Activated T-cell treated with anti-CD3 and anti-CD28 coated beads, Interleukin-2, amount 50 U/mL, for 4 hours (primary cell): ENCODE measurements around the gene GRM1. TPM values are rescaled to one million over a fixed set of nuclear protein-coding genes. Genes with fewer than 3 reads are reported as not detected.

Experiments
- ATAC-seq, 2 donors: fragments of 200-7000 bp; cut with Tn5 transposase; one replicate each; pipeline ENCODE4 v1.10.0; 2021
- DNase-seq: peaks from one replicate; pipeline ENCODE4 v3.0.0-alpha.2; 2020
- H3K27me3 Mint-ChIP-seq: one replicate; pipeline ENCODE4 v1.8.0; 2021; ENCODE audit warnings: low read depth, mixed read lengths
- H3K36me3 Mint-ChIP-seq: one replicate; pipeline ENCODE4 v1.8.0; 2022; ENCODE audit warnings: mixed read lengths; ENCODE audit not compliant: insufficient read depth
- H3K4me1 Mint-ChIP-seq: one replicate; pipeline ENCODE4 v1.8.0; 2021; ENCODE audit warnings: low read depth, mixed read lengths
- H3K4me3 Mint-ChIP-seq: one replicate; pipeline ENCODE4 v1.8.0; 2021; ENCODE audit warnings: mild to moderate bottlenecking, moderate library complexity, mixed read lengths
- H3K9me3 Mint-ChIP-seq: one replicate; pipeline ENCODE4 v1.8.0; 2021; ENCODE audit warnings: mixed read lengths
- total RNA-seq, 3 donors: library from RNA; stranded (reverse); gene quantifications; one replicate each; pipeline ENCODE4 v1.2.1, GENCODE V29; 2021

GRM1 gene
- total RNA-seq, 3 donors from 2014 or later = not detected

GRCh38 chr6:146065690-146066089 is 36.8 kb downstream of the GRM1 start:
- Mint-ChIP-seq H3K9me3 (no peaks in the 10 kb centered on the region), H3K27me3 (peaks cover 3% of the 10 kb centered on the region), H3K4me1 (no peaks in the 10 kb centered on the region), H3K4me3 (no peak overlapping the region), H3K36me3 (no peaks in the 10 kb centered on the region)
- DNase-seq (no peak), ATAC-seq (no peak)

- no peak for ATAC-seq
- DNase-seq = no peak
- no peaks in the 10 kb centered on the region for H3K36me3 Mint-ChIP-seq
- H3K9me3 Mint-ChIP-seq = no peaks in the 10 kb centered on the region
- H3K27me3 Mint-ChIP-seq = peaks cover 3% of the 10 kb centered on the region
- no peak overlapping the region for H3K4me3 Mint-ChIP-seq
- H3K4me1 Mint-ChIP-seq = no peaks in the 10 kb centered on the region
Observed at GRCh38 chr6:146066506-146066905, 37.6 kb downstream of the GRM1 start.

- H3K4me1 Mint-ChIP-seq = no peaks in the 10 kb centered on the region
- no peak for DNase-seq
- H3K9me3 Mint-ChIP-seq = no peaks in the 10 kb centered on the region
- no peak overlapping the region for H3K4me3 Mint-ChIP-seq
- H3K36me3 Mint-ChIP-seq = no peaks in the 10 kb centered on the region
- H3K27me3 Mint-ChIP-seq = peaks cover 4% of the 10 kb centered on the region
- no peak for ATAC-seq
Observed at GRCh38 chr6:146071781-146072180, 42.9 kb downstream of the GRM1 start.

- Mint-ChIP-seq H3K4me1 (no peaks in the 10 kb centered on the region), H3K36me3 (no peaks in the 10 kb centered on the region), H3K9me3 (no peaks in the 10 kb centered on the region), H3K27me3 (peaks cover 6% of the 10 kb centered on the region), H3K4me3 (no peak overlapping the region)
- ATAC-seq = no peak
- no peak for DNase-seq
Observed at GRCh38 chr6:146077992-146078391, 49.1 kb downstream of the GRM1 start.

GRCh38 chr6:146087386-146087785 is 58.5 kb downstream of the GRM1 start:
- DNase-seq (no peak), ATAC-seq (no peak)
- Mint-ChIP-seq H3K9me3 (no peaks in the 10 kb centered on the region), H3K36me3 (no peaks in the 10 kb centered on the region), H3K4me1 (no peaks in the 10 kb centered on the region), H3K27me3 (peaks cover 4% of the 10 kb centered on the region), H3K4me3 (no peak overlapping the region)

GRCh38 chr6:146090474-146090873 is 61.6 kb downstream of the GRM1 start:
- DNase-seq (no peak), ATAC-seq (no peak)
- no peaks in the 10 kb centered on the region for H3K4me1 Mint-ChIP-seq
- H3K27me3 Mint-ChIP-seq = peaks cover 4% of the 10 kb centered on the region
- H3K9me3 Mint-ChIP-seq = no peaks in the 10 kb centered on the region
- no peak overlapping the region for H3K4me3 Mint-ChIP-seq
- H3K36me3 Mint-ChIP-seq = no peaks in the 10 kb centered on the region

- H3K4me3 Mint-ChIP-seq = no peak overlapping the region
- H3K36me3 Mint-ChIP-seq = no peaks in the 10 kb centered on the region
- no peaks in the 10 kb centered on the region for H3K9me3 Mint-ChIP-seq
- H3K27me3 Mint-ChIP-seq = peaks cover 4% of the 10 kb centered on the region
- DNase-seq (no peak), ATAC-seq (no peak)
- no peaks in the 10 kb centered on the region for H3K4me1 Mint-ChIP-seq
Observed at GRCh38 chr6:146092961-146093686, 64.3 kb downstream of the GRM1 start.

GRCh38 chr6:146095481-146095880 is 66.6 kb downstream of the GRM1 start:
- Mint-ChIP-seq H3K36me3 (no peaks in the 10 kb centered on the region), H3K9me3 (no peaks in the 10 kb centered on the region), H3K27me3 (peaks cover 4% of the 10 kb centered on the region), H3K4me3 (no peak overlapping the region), H3K4me1 (no peaks in the 10 kb centered on the region)
- no peak for DNase-seq
- no peak for ATAC-seq

GRCh38 chr6:146097586-146097985 is 68.7 kb downstream of the GRM1 start:
- Mint-ChIP-seq H3K4me3 (no peak overlapping the region), H3K4me1 (no peaks in the 10 kb centered on the region), H3K9me3 (no peaks in the 10 kb centered on the region), H3K27me3 (peaks cover 2% of the 10 kb centered on the region), H3K36me3 (no peaks in the 10 kb centered on the region)
- DNase-seq = no peak
- no peak for ATAC-seq

- H3K9me3 Mint-ChIP-seq = no peaks in the 10 kb centered on the region
- H3K27me3 Mint-ChIP-seq = peaks cover 2% of the 10 kb centered on the region
- DNase-seq (no peak), ATAC-seq (no peak)
- H3K4me3 Mint-ChIP-seq = no peak overlapping the region
- no peaks in the 10 kb centered on the region for H3K36me3 Mint-ChIP-seq
- no peaks in the 10 kb centered on the region for H3K4me1 Mint-ChIP-seq
Observed at GRCh38 chr6:146100776-146101175, 71.9 kb downstream of the GRM1 start.

- H3K27me3 Mint-ChIP-seq = peaks cover 2% of the 10 kb centered on the region
- H3K4me3 Mint-ChIP-seq = no peak overlapping the region
- DNase-seq = no peak
- H3K9me3 Mint-ChIP-seq = no peaks in the 10 kb centered on the region
- H3K36me3 Mint-ChIP-seq = no peaks in the 10 kb centered on the region
- H3K4me1 Mint-ChIP-seq = no peaks in the 10 kb centered on the region
- ATAC-seq = no peak
Observed at GRCh38 chr6:146103416-146104072, 74.7 kb downstream of the GRM1 start.

- no peak for DNase-seq
- no peak for ATAC-seq
- no peaks in the 10 kb centered on the region for H3K4me1 Mint-ChIP-seq
Observed at GRCh38 chr6:146106532-146106931, 77.7 kb downstream of the GRM1 start.

GRCh38 chr6:146110990-146111389 is 82.1 kb downstream of the GRM1 start:
- Mint-ChIP-seq H3K4me1 (no peaks in the 10 kb centered on the region), H3K9me3 (peaks cover 8% of the 10 kb centered on the region), H3K36me3 (no peaks in the 10 kb centered on the region), H3K27me3 (no peaks in the 10 kb centered on the region), H3K4me3 (no peak overlapping the region)
- ATAC-seq = no peak
- no peak for DNase-seq

More at GRCh38 chr6:146106532-146106931, 77.7 kb downstream of the GRM1 start:
- H3K4me3 Mint-ChIP-seq = no peak overlapping the region
- H3K27me3 Mint-ChIP-seq = peaks cover 2% of the 10 kb centered on the region
- peaks cover 8% of the 10 kb centered on the region for H3K9me3 Mint-ChIP-seq
- H3K36me3 Mint-ChIP-seq = no peaks in the 10 kb centered on the region

- no peaks in the 10 kb centered on the region for H3K36me3 Mint-ChIP-seq
- no peaks in the 10 kb centered on the region for H3K27me3 Mint-ChIP-seq
- no peak overlapping the region for H3K4me3 Mint-ChIP-seq
- DNase-seq (no peak), ATAC-seq (no peak)
- H3K9me3 Mint-ChIP-seq = peaks cover 8% of the 10 kb centered on the region
- H3K4me1 Mint-ChIP-seq = no peaks in the 10 kb centered on the region
Observed at GRCh38 chr6:146111881-146112450, 83.1 kb downstream of the GRM1 start.

GRCh38 chr6:146113084-146113623 is 84.3 kb downstream of the GRM1 start:
- Mint-ChIP-seq H3K9me3 (peaks cover 8% of the 10 kb centered on the region), H3K36me3 (no peaks in the 10 kb centered on the region), H3K4me3 (no peak overlapping the region), H3K4me1 (no peaks in the 10 kb centered on the region), H3K27me3 (no peaks in the 10 kb centered on the region)
- DNase-seq = no peak
- ATAC-seq = no peak
